GM12865 (cell line): ENCODE results near the gene EGFLAM.

Experiments used
- DNase-seq: peaks from one replicate; pipeline ENCODE4 v3.0.0; 2010; ENCODE audit warnings: low read depth
- H3K4me3 ChIP-seq: 2 replicates; pipeline ENCODE4 v1.5.1; 2011; ENCODE audit warnings: mild to moderate bottlenecking, low read depth, low read length, control low read depth
- CTCF ChIP-seq: IDR thresholded peaks from 2 replicates; pipeline ENCODE4 v1.5.1; 2011; ENCODE audit warnings: low read length, control low read depth, low read depth, inconsistent platforms; ENCODE audit not compliant: insufficient read depth; ENCODE audit errors: missing control alignments

Gene EGFLAM

GRCh38 chr5:38285226-38285625 is 26.9 kb downstream of the EGFLAM start:
- no peak overlapping the region for H3K4me3 ChIP-seq
- TF ChIP-seq CTCF = no peak
- DNase-seq = no peak

- no peak for DNase-seq
- TF ChIP-seq CTCF = no peak
- no peak overlapping the region for H3K4me3 ChIP-seq
Measured at GRCh38 chr5:38286002-38286401, 27.6 kb downstream of the EGFLAM start.

GRCh38 chr5:38287124-38287523 is 28.8 kb downstream of the EGFLAM start:
- H3K4me3 ChIP-seq = no peak overlapping the region
- DNase-seq = no peak
- TF ChIP-seq CTCF = no peak

GRCh38 chr5:38289457-38289856 is 31.1 kb downstream of the EGFLAM start:
- no peak for TF ChIP-seq CTCF
- DNase-seq = no peak
- H3K4me3 ChIP-seq = no peak overlapping the region

- no peak for TF ChIP-seq CTCF
- no peak for DNase-seq
- no peak overlapping the region for H3K4me3 ChIP-seq
Measured at GRCh38 chr5:38290028-38290653, 31.8 kb downstream of the EGFLAM start.

- peak; percentile 11 for DNase-seq
- no peak for TF ChIP-seq CTCF
- H3K4me3 ChIP-seq = no peak overlapping the region
Measured at GRCh38 chr5:38291355-38291754, 33.0 kb downstream of the EGFLAM start.

GRCh38 chr5:38292228-38292627 is 33.9 kb downstream of the EGFLAM start:
- H3K4me3 ChIP-seq = no peak overlapping the region
- no peak for DNase-seq
- TF ChIP-seq CTCF = no peak
